Measurements from ENCODE around the gene SCAF1. TPM values are rescaled to one million over a fixed set of nuclear protein-coding genes. Genes with fewer than 3 reads are reported as not detected.

SCAF1 gene
- total and polyA plus RNA-seq, 9 of the 15 experiments (the other 6 are each of a cell fraction or from before 2014, with no cell fraction given), result 0.20 to 79.0 (median 4.9) TPM

DNA sequence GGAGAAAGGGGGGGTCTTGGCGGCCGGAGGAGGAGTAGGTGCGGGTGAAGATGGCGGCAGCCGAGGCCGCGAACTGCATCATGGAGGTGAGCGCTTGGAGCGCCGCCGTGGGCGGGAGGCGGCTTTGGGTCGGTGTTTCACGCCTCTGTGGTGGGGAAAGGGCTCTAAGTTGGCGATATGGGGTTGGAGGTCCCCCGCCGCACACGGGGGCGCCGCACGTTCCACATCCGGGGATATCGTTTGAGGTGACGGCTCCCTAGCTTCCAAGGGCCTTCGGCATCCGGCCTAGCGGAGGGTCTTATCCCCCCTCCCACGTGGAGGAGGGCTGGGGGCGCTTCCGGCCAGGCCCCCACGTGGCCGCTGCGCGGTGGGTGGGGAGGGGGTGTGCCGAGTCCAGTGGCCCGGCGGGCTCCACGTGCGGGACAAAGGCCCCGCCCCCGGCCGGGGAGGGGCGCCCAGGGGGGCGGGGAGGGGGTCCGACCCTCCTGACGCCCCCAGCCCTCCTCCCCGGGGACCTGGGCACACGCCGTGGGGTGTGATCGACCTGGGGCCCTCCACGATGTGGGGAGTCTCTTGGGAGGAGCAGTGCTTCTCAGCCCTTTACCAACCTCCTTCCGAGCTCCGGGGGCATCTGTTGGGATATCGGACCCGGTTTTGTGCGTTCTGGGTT, 35.4 kb downstream of the SCAF1 start, which contains the start of gene PRMT1 (continued):
- TF ChIP-seq, protein P1, sequence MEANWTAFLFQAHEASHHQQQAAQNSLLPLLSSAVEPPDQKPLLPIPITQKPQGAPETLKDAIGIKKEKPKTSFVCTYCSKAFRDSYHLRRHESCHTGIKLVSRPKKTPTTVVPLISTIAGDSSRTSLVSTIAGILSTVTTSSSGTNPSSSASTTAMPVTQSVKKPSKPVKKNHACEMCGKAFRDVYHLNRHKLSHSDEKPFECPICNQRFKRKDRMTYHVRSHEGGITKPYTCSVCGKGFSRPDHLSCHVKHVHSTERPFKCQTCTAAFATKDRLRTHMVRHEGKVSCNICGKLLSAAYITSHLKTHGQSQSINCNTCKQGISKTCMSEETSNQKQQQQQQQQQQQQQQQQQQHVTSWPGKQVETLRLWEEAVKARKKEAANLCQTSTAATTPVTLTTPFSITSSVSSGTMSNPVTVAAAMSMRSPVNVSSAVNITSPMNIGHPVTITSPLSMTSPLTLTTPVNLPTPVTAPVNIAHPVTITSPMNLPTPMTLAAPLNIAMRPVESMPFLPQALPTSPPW (CRISPR knock-in tag; IDR thresholded peaks at IDR 0.05), result peak; percentile 78
- TF ChIP-seq CTBP1 (IDR thresholded peaks at IDR 0.05; ENCODE audit: borderline replicate concordance) (0 out of 2 replicates have a peak, but pooled peaks have one; percentile 17), ZSCAN29 (IDR thresholded peaks at IDR 0.05) (no peak), GATAD2A (IDR thresholded peaks at IDR 0.05) (no peak), TAF9B (IDR thresholded peaks at IDR 0.05; ENCODE audit: partially characterized antibody) (peak; percentile 82), CHD4 (IDR thresholded peaks at IDR 0.05; ENCODE audit: insufficient read depth, insufficient replicate concordance, low read depth, low read length, poor library complexity, severe bottlenecking) (no peak), EHMT2 (IDR thresholded peaks at IDR 0.05) (no peak), ZNF124 (CRISPR knock-in tag; IDR thresholded peaks at IDR 0.05) (no peak), BRCA1 (IDR thresholded peaks at IDR 0.05) (no peak), BRCA1 (CRISPR knock-in tag; IDR thresholded peaks at IDR 0.05) (no peak), RBM15 (IDR thresholded peaks at IDR 0.05; ENCODE audit: insufficient read depth, low read length) (no peak), KAT7 (CRISPR knock-in tag; IDR thresholded peaks at IDR 0.05; ENCODE audit: borderline replicate concordance) (no peak), GABPA (tag; conservative IDR thresholded peaks at IDR 0.05; ENCODE audit: low read depth) (peak; percentile 62), DNMT1 (IDR thresholded peaks at IDR 0.05) (no peak), NFYB (IDR thresholded peaks at IDR 0.05; ENCODE audit: extremely low read depth, insufficient read length) (no peak), XRCC5 (IDR thresholded peaks at IDR 0.05; ENCODE audit: low read depth, low read length) (0 out of 2 replicates have a peak, but pooled peaks have one; percentile 9), ARHGAP35 (IDR thresholded peaks at IDR 0.05; ENCODE audit: partially characterized antibody) (no peak), ZKSCAN1 (IDR thresholded peaks at IDR 0.05; ENCODE audit: low read depth, low read length) (no peak), PHTF2 (CRISPR knock-in tag; IDR thresholded peaks at IDR 0.05) (no peak), SRSF1 (IDR thresholded peaks at IDR 0.05; ENCODE audit: low read depth, low read length) (0 out of 2 replicates have a peak, but pooled peaks have one; percentile 72)
- TF ChIP-seq, protein P2, sequence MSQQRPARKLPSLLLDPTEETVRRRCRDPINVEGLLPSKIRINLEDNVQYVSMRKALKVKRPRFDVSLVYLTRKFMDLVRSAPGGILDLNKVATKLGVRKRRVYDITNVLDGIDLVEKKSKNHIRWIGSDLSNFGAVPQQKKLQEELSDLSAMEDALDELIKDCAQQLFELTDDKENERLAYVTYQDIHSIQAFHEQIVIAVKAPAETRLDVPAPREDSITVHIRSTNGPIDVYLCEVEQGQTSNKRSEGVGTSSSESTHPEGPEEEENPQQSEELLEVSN (IDR thresholded peaks at IDR 0.05; ENCODE audit: borderline replicate concordance in 1 of 2, extremely low read depth in 1 of 2, insufficient read depth in 1 of 2, insufficient read length in 1 of 2, low read depth in 1 of 2, low read length in 1 of 2, poor library complexity in 1 of 2, severe bottlenecking in 1 of 2), result peak in 1 of 2 experiments; percentile 54
- TF ChIP-seq, protein P3, sequence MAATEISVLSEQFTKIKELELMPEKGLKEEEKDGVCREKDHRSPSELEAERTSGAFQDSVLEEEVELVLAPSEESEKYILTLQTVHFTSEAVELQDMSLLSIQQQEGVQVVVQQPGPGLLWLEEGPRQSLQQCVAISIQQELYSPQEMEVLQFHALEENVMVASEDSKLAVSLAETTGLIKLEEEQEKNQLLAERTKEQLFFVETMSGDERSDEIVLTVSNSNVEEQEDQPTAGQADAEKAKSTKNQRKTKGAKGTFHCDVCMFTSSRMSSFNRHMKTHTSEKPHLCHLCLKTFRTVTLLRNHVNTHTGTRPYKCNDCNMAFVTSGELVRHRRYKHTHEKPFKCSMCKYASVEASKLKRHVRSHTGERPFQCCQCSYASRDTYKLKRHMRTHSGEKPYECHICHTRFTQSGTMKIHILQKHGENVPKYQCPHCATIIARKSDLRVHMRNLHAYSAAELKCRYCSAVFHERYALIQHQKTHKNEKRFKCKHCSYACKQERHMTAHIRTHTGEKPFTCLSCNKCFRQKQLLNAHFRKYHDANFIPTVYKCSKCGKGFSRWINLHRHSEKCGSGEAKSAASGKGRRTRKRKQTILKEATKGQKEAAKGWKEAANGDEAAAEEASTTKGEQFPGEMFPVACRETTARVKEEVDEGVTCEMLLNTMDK (IDR thresholded peaks at IDR 0.05; ENCODE audit: borderline replicate concordance, insufficient read depth, low read depth, low read length, poor library complexity, severe bottlenecking), result peak; percentile 76
- TF ChIP-seq, protein P4, sequence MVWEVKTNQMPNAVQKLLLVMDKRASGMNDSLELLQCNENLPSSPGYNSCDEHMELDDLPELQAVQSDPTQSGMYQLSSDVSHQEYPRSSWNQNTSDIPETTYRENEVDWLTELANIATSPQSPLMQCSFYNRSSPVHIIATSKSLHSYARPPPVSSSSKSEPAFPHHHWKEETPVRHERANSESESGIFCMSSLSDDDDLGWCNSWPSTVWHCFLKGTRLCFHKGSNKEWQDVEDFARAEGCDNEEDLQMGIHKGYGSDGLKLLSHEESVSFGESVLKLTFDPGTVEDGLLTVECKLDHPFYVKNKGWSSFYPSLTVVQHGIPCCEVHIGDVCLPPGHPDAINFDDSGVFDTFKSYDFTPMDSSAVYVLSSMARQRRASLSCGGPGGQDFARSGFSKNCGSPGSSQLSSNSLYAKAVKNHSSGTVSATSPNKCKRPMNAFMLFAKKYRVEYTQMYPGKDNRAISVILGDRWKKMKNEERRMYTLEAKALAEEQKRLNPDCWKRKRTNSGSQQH (CRISPR knock-in tag; IDR thresholded peaks at IDR 0.05), result 0 out of 2 replicates have a peak, but pooled peaks have one; percentile 45

All from K562 (cell line).